NCI-H2029 treated with DMSO at 0.1 percent for 48 hours (cell line): ENCODE results near the gene PTGER2.

Experiments
- DNase-seq: peaks from one replicate; lab custom pipeline; 2025; lab: John Stamatoyannopoulos, UW

Gene PTGER2

GRCh38 chr14:52338051-52338681, 24.1 kb downstream of the PTGER2 start:
- no peak for DNase-seq

GRCh38 chr14:52339262-52339661, 25.1 kb downstream of the PTGER2 start:
- no peak for DNase-seq

GRCh38 chr14:52342849-52343596, 28.9 kb downstream of the PTGER2 start:
- DNase-seq, result no peak

GRCh38 chr14:52346778-52347177, 32.7 kb downstream of the PTGER2 start:
- DNase-seq, result no peak

GRCh38 chr14:52348279-52348678, 34.2 kb downstream of the PTGER2 start:
- no peak for DNase-seq

GRCh38 chr14:52348776-52349175, 34.7 kb downstream of the PTGER2 start:
- DNase-seq, result no peak

- DNase-seq, result no peak
These were observed 35.6 kb downstream of the PTGER2 start for GRCh38 chr14:52349731-52350130.

GRCh38 chr14:52350445-52350844, 36.3 kb downstream of the PTGER2 start:
- DNase-seq, result no peak

- DNase-seq, result no peak
These were observed 37.3 kb downstream of the PTGER2 start for GRCh38 chr14:52351233-52352060.

GRCh38 chr14:52352061-52352491, 38.0 kb downstream of the PTGER2 start:
- DNase-seq, result no peak

DNA sequence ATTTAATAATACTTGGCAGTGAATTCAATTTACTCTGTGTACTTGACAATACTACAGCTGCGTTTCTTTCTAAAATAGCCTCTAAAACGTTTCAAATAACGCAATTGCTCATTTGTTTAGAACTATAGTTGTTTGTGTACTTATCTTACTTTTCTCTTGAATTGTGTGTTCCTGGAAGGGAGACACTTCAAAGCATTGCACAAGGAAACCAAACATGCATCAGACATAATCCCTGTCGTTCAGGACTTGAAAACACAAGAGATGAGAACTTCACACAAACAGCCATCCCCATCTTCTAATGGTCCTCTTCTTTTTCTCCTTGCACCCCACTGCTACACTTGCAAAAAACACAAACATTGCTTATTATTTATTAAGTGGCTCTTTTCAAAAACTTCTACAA, 38.5 kb downstream of the PTGER2 start:
- no peak for DNase-seq

DNA sequence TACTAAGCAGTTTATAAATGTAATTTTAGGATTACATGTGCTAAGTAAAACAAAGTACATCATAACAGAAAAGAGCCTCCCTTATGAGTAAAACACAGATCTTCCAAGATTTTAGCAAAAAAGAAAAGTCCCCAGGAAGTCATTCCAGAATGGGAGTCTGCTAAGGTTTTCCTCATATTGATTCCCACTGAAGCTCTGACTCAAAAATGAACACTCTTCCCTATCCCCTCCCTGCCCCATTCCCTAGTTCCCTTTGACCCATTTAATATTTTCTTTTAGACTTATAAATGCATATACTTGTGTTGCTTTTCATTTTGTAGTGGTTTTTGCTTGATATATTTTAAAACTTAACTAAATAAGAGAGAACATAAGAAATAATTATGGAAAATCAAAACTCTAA, 40.1 kb downstream of the PTGER2 start:
- DNase-seq, result no peak

DNA sequence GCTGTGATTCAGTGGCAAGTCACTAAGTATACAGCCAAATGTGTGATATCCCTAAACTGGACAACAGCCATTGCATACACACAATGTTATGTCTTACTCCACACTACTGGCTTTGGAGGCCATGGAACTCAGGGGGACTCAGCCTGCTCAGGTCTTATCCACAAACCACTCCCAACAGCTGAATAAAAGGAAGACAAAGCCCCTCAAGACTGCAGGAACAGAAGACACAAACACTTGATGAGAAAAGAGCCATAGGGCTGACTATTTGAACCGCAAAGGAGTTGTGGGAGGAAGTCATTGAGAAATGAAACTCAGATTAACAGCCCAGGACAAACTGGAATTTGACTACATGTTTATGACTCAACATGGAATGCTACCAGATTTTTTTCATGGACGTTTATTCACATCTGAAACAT, 40.9 kb downstream of the PTGER2 start:
- DNase-seq, result no peak

GRCh38 chr14:52355526-52355925, 41.4 kb downstream of the PTGER2 start:
- no peak for DNase-seq

- peak; percentile 93 for DNase-seq
These were observed 41.9 kb downstream of the PTGER2 start for GRCh38 chr14:52356025-52356424.

DNA sequence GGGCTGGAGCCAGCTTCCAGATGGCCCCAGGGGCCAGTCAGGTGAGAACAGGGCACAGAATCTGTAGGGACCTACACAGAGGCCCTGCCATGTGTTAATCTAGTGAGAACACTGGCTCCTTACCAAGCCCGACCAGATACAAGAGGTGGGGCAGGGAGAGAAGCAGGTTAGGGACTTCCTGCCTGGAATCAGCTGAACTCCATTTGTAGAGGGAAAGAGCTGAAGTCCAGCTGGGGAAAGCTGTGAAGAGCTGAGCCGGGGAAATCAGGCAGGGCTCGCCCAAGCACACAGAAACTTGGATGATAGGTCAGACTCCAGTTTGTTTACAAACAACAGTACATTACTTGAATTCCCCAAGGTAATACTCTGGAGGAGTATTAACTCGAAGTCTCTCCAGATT, 46.7 kb downstream of the PTGER2 start:
- no peak for DNase-seq

DNA sequence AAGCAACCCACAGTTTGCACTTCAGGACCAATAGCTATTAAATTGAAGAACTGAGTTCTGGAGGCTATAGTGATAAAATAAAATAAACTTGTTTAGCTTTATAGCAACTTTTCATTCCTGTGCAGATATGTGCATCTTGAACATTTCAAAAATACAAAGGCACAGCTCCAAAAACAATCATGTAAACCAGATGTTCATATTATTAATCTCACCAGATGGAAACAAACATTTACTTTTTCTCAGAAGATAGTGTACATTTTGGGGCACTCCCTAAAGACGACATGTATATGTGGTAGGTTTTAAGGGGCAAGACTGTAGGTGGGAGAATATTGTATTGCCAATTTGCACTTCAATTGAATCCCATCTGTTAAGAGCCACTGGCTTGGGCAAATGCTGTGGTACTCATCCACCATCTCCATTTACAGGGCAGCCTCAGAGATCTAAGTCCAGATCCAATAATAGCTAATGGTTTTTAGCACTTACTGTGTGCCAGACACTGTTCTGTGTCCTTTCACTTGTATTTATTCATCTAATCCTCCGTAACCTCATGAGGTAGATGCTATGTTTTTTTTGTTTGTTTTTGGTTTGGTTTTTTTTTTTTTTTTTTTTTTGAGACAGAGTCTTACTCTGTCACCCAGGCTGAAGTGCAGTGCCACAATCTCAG, 49.1 kb downstream of the PTGER2 start:
- no peak for DNase-seq

- DNase-seq, result no peak
These were observed 49.8 kb downstream of the PTGER2 start for GRCh38 chr14:52363961-52364360.

DNA sequence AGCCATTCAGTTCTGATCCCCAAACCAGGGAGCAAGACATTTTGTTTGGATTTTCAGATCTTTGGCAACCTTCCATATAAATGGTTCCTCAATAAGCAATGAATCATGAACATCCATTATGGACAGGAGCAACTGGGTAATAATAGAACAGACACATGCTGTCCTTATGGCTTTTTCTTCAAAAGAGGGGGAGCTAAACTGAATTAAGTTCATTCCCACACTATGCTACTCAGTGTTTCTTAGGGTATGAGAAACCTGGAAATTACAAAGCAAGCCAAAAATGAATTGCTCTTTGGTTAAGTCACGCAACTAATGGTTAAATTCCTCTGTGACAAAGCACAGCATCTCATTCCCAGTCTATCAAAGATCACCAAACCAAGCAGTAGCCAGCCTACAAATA, 51.0 kb downstream of the PTGER2 start:
- no peak for DNase-seq

DNA sequence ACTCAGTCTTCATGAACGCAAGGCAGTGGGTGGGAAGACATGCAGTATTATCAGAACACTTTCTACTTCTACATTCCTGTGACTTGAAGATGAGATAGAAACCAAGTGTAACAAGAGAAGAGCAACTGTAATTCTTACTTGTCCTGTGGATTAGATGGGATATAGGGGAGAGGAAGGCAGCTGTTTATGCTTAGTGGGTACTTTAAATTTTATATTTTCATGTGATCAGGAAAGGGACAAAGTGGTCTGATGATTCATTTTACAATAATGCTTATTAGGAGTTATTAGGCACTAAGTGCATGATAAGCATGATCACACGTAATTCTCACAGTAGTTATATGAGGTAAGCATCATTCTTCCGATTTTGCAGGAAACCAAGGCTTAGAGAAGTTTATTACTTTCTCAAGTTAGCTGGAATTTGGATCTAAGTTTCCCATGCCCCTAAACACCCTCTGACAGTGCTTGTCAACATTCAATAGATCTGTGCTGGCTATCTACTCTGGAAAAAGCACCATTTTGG, 52.7 kb downstream of the PTGER2 start:
- DNase-seq, result no peak

GRCh38 chr14:52369305-52369801, 55.2 kb downstream of the PTGER2 start:
- no peak for DNase-seq

- DNase-seq, result no peak
These were observed 56.4 kb downstream of the PTGER2 start for GRCh38 chr14:52370406-52370935.
